Left hindlimb (tissue), 1 donor: ENCODE measurements around the gene C5orf46.
"Not testable (repeated sequence)": the region's sequence is repeated elsewhere in the genome, so short reads cannot be mapped to it uniquely, and the experiment has no call there.

Experiments used
- DNase-seq: peaks from one replicate; pipeline ENCODE4 v3.0.0-alpha.2; 2018

The C5orf46 gene

DNA sequence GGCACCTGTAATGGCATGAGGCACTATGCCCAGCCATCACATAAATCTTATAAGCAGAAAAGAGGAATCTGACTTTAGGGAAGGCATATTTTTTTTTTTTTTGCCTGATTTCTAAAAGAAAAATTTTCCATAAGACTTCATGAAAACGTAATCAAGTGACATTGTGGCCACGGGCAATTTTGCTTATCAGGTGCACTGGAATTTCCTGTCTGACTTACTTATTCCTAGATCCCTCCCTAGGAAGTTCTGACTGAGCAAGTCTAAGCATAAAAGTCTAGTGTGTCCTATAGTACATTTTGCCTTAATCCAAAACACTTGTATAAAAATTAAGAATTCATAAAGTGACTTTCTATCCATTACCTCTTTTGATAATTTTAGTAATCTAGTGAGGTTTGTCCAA lies 12.5 kb downstream of the C5orf46 start:
- no peak for DNase-seq

DNA sequence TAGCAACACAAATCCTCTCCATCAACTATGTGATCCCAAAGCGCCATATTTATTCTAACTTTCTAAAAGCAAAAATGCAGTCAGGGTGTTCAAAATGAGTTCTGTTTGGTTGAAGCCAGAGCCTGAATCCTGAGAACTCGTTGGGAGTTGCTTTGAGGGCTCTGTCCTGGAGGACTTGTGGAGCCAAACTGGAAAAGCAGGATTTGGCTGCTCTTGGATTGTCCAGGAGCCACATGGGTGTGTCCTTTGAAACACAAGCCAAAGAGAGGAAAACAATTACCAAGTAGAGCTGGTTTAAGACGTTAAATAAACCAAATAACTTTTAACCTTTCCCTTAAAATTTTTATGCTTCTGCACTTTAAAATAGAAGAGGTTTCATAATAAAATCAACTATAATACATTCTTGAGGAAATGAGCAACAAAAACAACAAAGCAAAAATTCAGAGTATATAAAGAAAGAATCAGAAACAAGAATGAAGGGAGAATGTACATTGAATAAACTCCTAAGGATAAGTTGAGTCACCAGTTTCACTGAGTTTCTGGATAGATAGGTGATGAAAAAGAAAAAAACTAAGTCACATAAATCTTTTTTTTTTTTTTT lies 13.5 kb downstream of the C5orf46 start:
- DNase-seq = no peak

DNA sequence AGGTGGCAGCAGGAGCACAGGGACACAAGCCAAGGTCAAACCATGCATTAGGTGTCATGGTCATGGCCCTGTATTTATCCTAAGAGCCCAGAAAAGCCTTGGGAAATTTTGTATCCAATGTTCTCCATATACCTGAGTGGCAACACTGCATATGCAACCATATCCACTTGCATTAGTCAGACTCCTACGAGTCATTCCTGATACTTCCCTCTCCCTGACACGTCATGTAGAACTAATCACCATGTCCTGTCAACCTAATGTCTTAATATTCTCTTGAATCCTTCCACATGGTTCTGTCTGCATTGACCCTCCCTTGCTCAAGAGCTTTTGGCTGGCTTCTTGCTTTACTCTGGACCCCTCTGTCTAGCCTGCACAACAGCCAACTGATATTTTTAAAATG lies 18.4 kb downstream of the C5orf46 start:
- DNase-seq = no peak

DNA sequence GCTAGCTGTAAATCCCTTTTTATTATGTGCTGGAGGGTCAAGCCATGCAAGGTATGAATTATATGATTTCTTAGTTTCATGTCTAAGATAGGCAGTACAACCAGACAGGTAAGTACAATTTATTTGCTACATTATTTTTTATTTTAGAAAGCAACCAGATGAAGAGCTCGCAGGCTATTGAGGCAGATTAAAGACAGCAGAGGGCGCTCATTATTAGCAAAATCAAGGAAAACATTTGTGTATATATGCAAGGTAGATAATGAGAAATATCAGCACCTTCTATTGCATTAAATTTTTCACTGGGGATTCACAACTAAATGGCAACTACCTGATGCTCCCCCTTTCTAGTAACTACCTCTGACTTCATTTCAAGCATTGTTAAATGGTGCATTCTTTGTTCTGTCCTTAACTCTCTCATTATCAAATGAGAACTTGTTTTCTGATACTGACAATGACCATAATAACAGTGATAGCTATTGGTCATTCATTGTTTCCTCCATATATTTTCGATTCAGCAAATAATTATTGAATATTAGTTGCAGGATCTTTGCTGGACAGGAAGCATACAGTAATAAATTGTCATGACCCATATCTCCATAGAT lies 19.2 kb downstream of the C5orf46 start:
- DNase-seq = no peak

- no peak for DNase-seq
Observed at GRCh38 chr5:147882586-147883313, 23.6 kb downstream of the C5orf46 start.

DNA sequence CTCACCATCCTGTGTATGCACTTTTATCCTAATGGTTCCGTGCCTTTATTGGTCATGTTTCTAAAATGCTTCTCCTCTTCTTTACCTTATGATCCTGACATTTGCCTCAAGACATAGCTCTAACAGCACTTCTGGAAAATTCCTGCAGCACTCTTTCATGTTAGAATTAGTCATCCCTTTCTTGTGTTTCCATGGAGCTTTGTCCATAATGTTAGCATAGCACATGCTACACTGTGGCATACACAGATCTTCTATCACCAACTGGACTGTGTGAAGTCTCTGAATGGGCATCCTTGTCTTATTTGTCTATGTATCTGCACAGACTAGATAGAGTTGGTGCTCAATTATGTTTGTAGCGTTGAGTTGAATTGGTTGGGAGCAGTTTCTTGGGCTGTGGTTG lies 25.9 kb downstream of the C5orf46 start:
- no peak for DNase-seq

DNA sequence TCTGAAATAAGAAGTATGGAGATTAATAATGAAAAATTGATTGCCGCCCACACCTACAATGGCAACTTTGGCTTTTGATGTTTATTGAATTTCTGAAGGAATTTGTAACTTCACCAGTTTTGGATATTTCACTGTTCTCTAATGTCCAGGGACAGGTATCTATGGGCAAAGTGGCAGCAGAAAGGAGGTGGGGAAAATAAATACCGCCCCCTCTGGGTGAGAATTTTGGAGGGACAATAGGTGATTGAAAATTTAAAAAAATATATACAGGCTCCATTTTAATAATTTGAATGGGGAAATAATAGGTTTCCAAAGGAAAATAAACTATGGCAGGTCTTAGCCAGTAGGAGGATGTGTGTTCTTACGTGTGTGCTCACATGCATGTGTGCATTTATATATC lies 26.6 kb downstream of the C5orf46 start:
- DNase-seq = no peak

GRCh38 chr5:147878066-147878759 lies 28.1 kb downstream of the C5orf46 start, which contains the start of gene SCGB3A2:
Gene SCGB3A2 (plus strand): TSS chr5:147878711. CDS start chr5:147878804, 93 bp downstream.
- no peak for DNase-seq

GRCh38 chr5:147876626-147877025 lies 29.7 kb downstream of the C5orf46 start:
- DNase-seq = no peak

GRCh38 chr5:147876141-147876540 lies 30.2 kb downstream of the C5orf46 start:
- DNase-seq = no peak

GRCh38 chr5:147874910-147875367 lies 31.4 kb downstream of the C5orf46 start:
- no peak for DNase-seq

DNA sequence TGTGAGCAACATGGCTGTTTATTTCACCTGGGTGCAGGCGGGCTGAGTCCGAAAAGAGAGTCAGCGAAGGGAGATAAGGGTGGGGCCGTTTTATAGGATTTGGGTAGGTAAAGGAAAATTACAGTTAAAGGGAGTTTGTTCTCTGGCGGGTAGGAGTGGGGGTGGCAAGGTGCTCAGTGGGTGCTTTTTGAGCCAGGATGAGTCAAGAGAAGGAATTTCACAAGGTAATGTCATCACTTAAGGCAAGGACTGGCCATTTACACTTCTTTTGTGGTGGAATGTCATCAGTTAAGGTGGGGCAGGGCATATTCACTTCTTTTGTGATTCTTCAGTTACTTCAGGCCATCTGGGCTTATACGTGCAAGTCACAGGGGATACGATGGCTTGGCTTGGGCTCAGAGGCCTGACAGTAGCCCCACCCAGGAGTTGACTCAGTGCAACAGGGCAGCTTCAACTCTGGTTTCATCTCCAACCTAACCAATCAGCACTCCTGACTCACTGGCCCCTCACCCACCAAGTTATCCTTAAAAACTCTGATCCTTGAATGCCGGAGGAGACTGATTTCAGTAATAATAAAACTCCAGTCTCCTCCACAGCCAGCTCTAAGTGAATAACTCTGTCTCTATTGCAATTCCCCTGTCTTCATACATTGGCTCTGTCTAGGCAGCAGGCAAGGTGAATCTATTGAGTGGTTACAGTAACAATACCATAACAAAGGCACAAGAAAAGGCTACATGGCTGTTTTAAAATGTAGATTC lies 32.0 kb downstream of the C5orf46 start:
- DNase-seq = not testable (repeated sequence)

DNA sequence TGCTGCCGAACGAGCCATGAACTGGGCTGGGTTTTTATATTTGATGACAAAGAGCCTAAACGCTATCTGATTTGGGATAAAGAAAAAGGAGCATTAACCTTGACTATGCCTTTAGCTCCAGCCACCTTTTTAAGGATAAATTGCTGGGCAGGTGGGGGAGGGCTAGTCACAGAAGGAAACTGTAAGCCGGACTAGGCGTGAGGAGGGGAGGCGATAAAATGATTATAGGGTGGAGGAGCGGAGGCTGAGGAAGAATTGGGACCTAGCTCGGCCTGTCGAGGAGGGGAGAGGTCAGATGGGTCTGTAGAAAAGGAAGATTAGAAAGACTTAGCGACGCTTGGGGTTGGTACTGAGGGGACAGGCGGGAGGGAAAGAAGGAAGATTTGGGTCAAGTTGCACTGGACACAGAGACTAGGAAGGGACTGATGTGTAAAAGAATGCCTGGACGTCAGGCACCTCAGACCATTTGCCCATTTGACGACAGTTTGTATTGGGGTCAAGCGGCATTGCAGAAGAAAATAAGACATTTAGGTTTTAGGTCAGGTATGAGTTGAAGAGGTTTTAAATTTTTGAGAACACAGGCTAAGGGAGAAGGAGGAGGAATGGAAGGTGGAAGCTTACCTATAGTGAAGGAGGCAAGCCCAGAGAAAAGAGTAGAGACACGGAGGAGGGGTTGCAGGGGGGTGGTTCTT lies 33.4 kb downstream of the C5orf46 start:
- not testable (repeated sequence) for DNase-seq

GRCh38 chr5:147871980-147872549 lies 34.3 kb downstream of the C5orf46 start:
- not testable (repeated sequence) for DNase-seq

GRCh38 chr5:147869892-147870291 lies 36.4 kb downstream of the C5orf46 start:
- not testable (repeated sequence) for DNase-seq

- no peak for DNase-seq
Observed at GRCh38 chr5:147869112-147869511, 37.2 kb downstream of the C5orf46 start.

DNA sequence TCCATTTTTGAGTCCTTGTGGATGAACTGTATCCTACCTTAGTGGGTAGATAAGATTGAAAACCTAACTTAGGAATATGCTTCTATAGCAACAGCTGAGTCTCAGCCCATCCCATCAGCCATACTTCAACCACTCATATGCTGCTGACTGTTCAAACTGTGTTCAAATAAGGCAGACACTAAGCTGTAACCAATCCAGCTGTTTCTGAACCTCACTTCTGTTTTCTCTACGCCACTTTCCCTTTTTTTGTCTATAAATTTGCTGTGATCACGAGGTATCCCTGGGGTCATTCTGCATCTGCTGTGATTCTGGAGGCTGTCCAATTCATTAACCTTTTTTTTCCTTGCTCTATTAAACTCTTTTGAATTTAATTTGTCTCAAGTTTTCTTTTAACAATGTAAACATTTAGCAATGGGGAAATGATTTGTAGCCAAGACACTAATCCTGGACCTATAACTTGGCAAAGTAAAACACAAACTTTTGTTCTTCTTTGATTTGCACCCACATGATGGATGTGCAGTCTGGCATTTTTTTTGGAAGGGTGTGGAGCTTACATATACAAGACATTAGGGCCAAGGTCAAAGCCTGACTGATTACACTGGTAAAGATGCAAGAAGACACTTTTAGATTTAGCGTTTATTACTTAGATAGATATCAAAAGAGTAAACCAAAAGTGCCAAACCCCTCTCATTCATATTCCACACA lies 42.7 kb downstream of the C5orf46 start:
- no peak for DNase-seq

- no peak for DNase-seq
Observed at GRCh38 chr5:147860641-147861025, 45.7 kb downstream of the C5orf46 start.

- no peak for DNase-seq
Observed at GRCh38 chr5:147859962-147860640, 46.2 kb downstream of the C5orf46 start.

- no peak for DNase-seq
Observed at GRCh38 chr5:147858565-147858964, 47.8 kb downstream of the C5orf46 start.
